GM12875 (cell line): ENCODE data around the gene CMPK1.

Experiments used
- H3K4me3 ChIP-seq: one replicate; pipeline ENCODE4 v1.5.1; 2011; ENCODE audit warnings: low read depth, low read length, control low read depth
- CTCF ChIP-seq: IDR thresholded peaks from 2 replicates; pipeline ENCODE4 v1.5.1; 2011; ENCODE audit warnings: low read depth, mild to moderate bottlenecking, control low read depth, inconsistent platforms, low read length, moderate library complexity, borderline replicate concordance; ENCODE audit not compliant: insufficient read depth

Gene CMPK1

GRCh38 chr1:47396671-47397196 lies 63.1 kb downstream of the CMPK1 start:
- TF ChIP-seq CTCF, result no peak
- H3K4me3 ChIP-seq, result no peak overlapping the region

GRCh38 chr1:47399138-47399845 lies 65.7 kb downstream of the CMPK1 start:
- no peak for TF ChIP-seq CTCF
- H3K4me3 ChIP-seq, result no peak overlapping the region

- H3K4me3 ChIP-seq, result no peak overlapping the region
- TF ChIP-seq CTCF, result no peak
These were observed 66.2 kb downstream of the CMPK1 start for GRCh38 chr1:47399846-47400155.

- TF ChIP-seq CTCF, result no peak
- no peak overlapping the region for H3K4me3 ChIP-seq
These were observed 68.2 kb downstream of the CMPK1 start for GRCh38 chr1:47401761-47402160.

GRCh38 chr1:47402591-47402990 lies 69.0 kb downstream of the CMPK1 start:
- no peak for TF ChIP-seq CTCF
- no peak overlapping the region for H3K4me3 ChIP-seq

GRCh38 chr1:47403321-47403910 lies 69.8 kb downstream of the CMPK1 start:
- H3K4me3 ChIP-seq, result no peak overlapping the region
- TF ChIP-seq CTCF, result no peak

GRCh38 chr1:47405697-47406096 lies 72.1 kb downstream of the CMPK1 start:
- no peak overlapping the region for H3K4me3 ChIP-seq
- no peak for TF ChIP-seq CTCF
